Adrenal gland (tissue), 12 donors: Measurements from ENCODE around the gene NAA50. TPM values are rescaled to one million over a fixed set of nuclear protein-coding genes. Genes with fewer than 3 reads are reported as not detected.

Experiments used
- DNase-seq, 7 donors: peaks; one replicate each; pipeline ENCODE4 v3.0.0-alpha.2; 2019 to 2020
- H3K27ac ChIP-seq, 5 donors: fragments of 200-600 bp; sonication (generic) in 4 of 5; 1 replicate in 3 of 5; 2 replicates in 2 of 5; pipeline versions ENCODE4 v1.5.1 to v1.8.0; 2016 to 2020; ENCODE audit warnings: mild to moderate bottlenecking in 1 of 5
- H3K27me3 ChIP-seq: fragments of 200-600 bp; 2 replicates; pipeline ENCODE4 v1.8.0; 2021
- H3K36me3 ChIP-seq, 2 donors: fragments of 200-600 bp; replicated peaks in 1 of 2; 1 replicate in 1 of 2; 2 replicates in 1 of 2; pipeline versions ENCODE4 v1.5.1 to v1.8.0; 2018 to 2022
- H3K4me1 ChIP-seq, 2 donors: fragments of 200-600 bp; replicated peaks in 1 of 2; 1 replicate in 1 of 2; 2 replicates in 1 of 2; pipeline versions ENCODE4 v1.5.1 to v1.8.0; 2018 to 2021
- H3K4me3 ChIP-seq, 4 donors: fragments of 200-600 bp; sonication (generic) in 3 of 4; one replicate each; pipeline ENCODE4 v1.5.1; 2016 to 2018
- H3K9me3 ChIP-seq, 3 donors: fragments of 200-600 bp; sonication (generic) in 1 of 3; replicated peaks in 1 of 3; 1 replicate in 2 of 3; 2 replicates in 1 of 3; pipeline versions ENCODE4 v1.5.1 to v1.8.0; 2016 to 2021
- POLR2A ChIP-seq, 2 donors: fragments of 450-650 bp; IDR thresholded peaks; one replicate each; pipeline ENCODE4 v1.6.1; 2017; ENCODE audit warnings: antibody characterized with exemption in 2 of 2, mild to moderate bottlenecking in 2 of 2, moderate library complexity in 1 of 2
- WGBS, 4 donors: extraction: QIAGEN DNeasy Blood & Tissue Kit in 2 of 4; methylation state at CpG; one replicate each; pipeline versions ENCODE4 v1.1.5 to v1.1.7; 2013 to 2017; 5-methylcytosine and 5-hydroxymethylcytosine counted together
- intact Hi-C, 2 donors: fragments of 100-400 bp; cut with DNase I; formaldehyde crosslinking; loops; one replicate each; pipeline versions ENCODE4 v1.14.1 to v1.15.0; 2022 to 2023
- polyA plus RNA-seq, 3 donors: library from polyadenylated mRNA; stranded (reverse); fragments of 200-250 nt in 2 of 3; fragments of 350-450 nt in 1 of 3; fragmentation: Illumina TruSeq in 1 of 3; extraction: RNeasy Lipid Tissue Mini Kit (QIAGEN cat#74804) in 1 of 3; gene quantifications; one replicate each; pipeline ENCODE4 v1.2.3, GENCODE V29; 2013 to 2014
- total RNA-seq, 9 donors: library from RNA; depleted of rRNA in 4 of 9; stranded (reverse); fragments of >200 nt in 4 of 9; fragments of 120-200 nt in 1 of 9; fragmentation: NEBNext Ultra II Directional in 1 of 9; extraction: Animal tissue kit (Norgen Biotek cat#: 25700) in 1 of 9; gene quantifications; one replicate each; pipeline versions ENCODE4 v1.1.0 to v1.2.4, GENCODE V29; 2013 to 2023
- TF ChIP-seq, protein P1 (sequence below), 6 experiments: fragments of 450-650 bp in 4 of 6; fragments of 200-600 bp in 2 of 6; sonication (generic) in 1 of 6; IDR thresholded peaks; 1 replicate in 5 of 6; 2 replicates in 1 of 6; pipeline versions ENCODE4 v1.5.1 to v1.8.0; 2016 to 2021; ENCODE audit warnings: antibody characterized with exemption in 6 of 6, mild to moderate bottlenecking in 2 of 6, moderate library complexity in 1 of 6
- donor health status: healthy with polysubstance abuse.
- donor health status: Bipolar disorder and iron deficiency.
- donor health status: DM: yes; HTN: yes; CAD: no.
- donor health status: DM: no; HTN: no; CAD: no.
- donor health status: DM: no; HTN: no; CAD: no.
- donor health status: DM: yes; HTN: yes; CAD: no.

NAA50 gene
- total and polyA plus RNA-seq, 12 donors, result 17.2 to 233 (median 114) TPM

DNA sequence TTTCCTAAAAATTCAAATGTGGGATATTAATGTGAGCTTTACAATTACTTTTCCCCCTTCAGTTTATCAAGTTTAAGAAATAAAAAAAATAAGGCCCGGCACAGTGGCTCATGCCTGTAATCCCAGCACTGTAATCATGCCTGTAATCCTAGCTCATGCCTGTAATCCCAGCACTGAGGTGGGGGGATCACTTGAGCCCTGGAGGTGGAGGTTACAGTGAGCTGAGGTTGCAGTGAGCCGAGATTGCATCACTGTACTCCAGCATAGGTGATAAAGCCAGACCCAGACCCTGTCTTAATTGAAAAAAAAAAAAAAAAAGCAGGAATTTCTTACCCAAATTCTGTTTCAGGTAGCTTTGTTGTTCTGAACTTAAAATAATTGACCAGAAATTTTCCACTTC lies 18.6 kb upstream of the NAA50 start:
- Histone ChIP-seq H3K27ac (no peak overlapping the region), H3K27me3 (no peaks in the 10 kb centered on the region), H3K4me1 (peaks cover 0 to 1% of the 10 kb centered on the region in 2 donors), H3K36me3 (no peaks in the 10 kb centered on the region), H3K4me3 (no peak overlapping the region), H3K9me3 (no peaks in the 10 kb centered on the region)
- DNase-seq, result no peak
- WGBS, 4 donors, result 94 to 97% (median 95%) methylated on average over 2 of the region's 2 CpGs
- TF ChIP-seq POLR2A (IDR thresholded peaks at IDR 0.05), result no peak
- TF ChIP-seq, protein P1, sequence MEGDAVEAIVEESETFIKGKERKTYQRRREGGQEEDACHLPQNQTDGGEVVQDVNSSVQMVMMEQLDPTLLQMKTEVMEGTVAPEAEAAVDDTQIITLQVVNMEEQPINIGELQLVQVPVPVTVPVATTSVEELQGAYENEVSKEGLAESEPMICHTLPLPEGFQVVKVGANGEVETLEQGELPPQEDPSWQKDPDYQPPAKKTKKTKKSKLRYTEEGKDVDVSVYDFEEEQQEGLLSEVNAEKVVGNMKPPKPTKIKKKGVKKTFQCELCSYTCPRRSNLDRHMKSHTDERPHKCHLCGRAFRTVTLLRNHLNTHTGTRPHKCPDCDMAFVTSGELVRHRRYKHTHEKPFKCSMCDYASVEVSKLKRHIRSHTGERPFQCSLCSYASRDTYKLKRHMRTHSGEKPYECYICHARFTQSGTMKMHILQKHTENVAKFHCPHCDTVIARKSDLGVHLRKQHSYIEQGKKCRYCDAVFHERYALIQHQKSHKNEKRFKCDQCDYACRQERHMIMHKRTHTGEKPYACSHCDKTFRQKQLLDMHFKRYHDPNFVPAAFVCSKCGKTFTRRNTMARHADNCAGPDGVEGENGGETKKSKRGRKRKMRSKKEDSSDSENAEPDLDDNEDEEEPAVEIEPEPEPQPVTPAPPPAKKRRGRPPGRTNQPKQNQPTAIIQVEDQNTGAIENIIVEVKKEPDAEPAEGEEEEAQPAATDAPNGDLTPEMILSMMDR (IDR thresholded peaks at IDR 0.05), result no peak
- intact Hi-C loops, result no loop called here

DNA sequence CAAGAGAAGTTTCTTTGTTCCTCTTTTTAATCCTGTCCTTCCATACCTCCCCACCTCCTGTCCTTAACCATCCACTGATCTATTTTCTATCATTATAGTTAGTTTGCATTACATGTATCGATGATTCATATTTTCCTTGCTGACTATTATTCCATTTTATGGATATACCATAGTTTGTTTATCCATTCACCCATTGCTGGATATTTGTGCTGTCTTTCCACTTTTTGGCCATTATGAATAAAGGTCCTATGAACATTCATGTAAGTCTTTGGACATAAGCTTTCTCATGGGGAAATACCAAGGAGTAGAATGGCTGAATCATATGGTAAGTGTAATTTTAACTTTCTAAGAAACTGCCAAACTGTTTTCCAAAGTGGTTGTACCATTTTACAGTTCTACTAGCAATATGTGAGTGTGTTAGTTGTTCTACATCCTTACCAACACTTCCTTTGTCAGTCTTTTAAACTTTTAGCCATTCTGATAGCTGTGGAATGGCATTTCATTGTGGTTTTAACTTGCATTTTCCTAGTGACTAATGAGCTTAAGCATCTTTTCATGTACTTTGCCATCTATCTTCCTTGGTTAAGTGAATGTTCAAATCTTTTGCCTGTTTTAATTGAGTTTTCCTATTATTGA lies 12.5 kb upstream of the NAA50 start:
- H3K27ac ChIP-seq, result no peak overlapping the region
- H3K27me3 ChIP-seq, result no peaks in the 10 kb centered on the region
- intact Hi-C loops, result no loop called here
- H3K36me3 ChIP-seq, result no peaks in the 10 kb centered on the region
- WGBS, 4 donors, result 96 to 100% (median 99%) methylated on average over 1 of the region's 1 CpG
- H3K9me3 ChIP-seq, result no peaks in the 10 kb centered on the region
- DNase-seq, result no peak
- no peak overlapping the region for H3K4me3 ChIP-seq
- H3K4me1 ChIP-seq, result peaks cover 0 to 4% of the 10 kb centered on the region in 2 donors
- TF ChIP-seq, protein P1 (IDR thresholded peaks at IDR 0.05), result no peak
- no peak for TF ChIP-seq POLR2A (IDR thresholded peaks at IDR 0.05)

DNA sequence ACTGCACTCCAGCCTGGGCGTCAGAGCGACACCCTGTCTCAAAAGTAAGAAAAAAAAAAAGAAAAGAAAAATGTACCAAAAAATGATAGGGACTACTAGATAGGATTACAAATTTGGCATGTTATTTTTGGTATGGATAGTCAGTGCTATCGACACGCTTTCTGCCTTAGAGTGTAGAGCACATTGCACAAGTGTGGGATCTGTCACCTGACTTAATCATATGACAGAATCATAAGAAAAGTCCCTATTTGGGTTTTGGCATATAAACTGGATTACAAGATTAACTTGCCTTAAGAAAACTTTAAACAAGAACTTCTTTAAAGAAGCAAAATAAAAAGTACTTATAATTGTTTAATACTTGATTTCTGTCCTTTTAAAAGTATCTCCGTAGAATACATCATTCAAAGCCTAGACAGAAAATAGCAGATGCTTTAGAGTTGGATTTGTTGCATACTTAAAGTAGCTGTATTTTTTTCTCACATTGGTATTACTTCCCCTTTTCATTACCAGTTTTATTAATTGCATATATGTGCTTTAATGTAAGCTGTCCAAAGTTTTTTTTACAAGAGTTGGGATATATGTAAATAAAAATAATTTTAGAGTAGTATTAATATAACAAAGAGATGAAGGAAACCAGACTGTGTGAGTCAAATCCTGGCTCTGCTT lies 8.6 kb upstream of the NAA50 start:
- 78 to 90% (median 83%) methylated on average over 5 of the region's 5 CpGs for WGBS, 4 donors
- H3K27me3 ChIP-seq, result no peaks in the 10 kb centered on the region
- DNase-seq, result no peak
- H3K36me3 ChIP-seq, result no peaks in the 10 kb centered on the region
- peaks cover 0 to 36% of the 10 kb centered on the region in 2 donors for H3K4me1 ChIP-seq
- H3K4me3 ChIP-seq, result no peak overlapping the region
- no peaks in the 10 kb centered on the region for H3K9me3 ChIP-seq
- H3K27ac ChIP-seq, result no peak overlapping the region
- intact Hi-C loops, result no loop called here
- TF ChIP-seq, protein P1 (IDR thresholded peaks at IDR 0.05), result no peak
- no peak for TF ChIP-seq POLR2A (IDR thresholded peaks at IDR 0.05)

DNA sequence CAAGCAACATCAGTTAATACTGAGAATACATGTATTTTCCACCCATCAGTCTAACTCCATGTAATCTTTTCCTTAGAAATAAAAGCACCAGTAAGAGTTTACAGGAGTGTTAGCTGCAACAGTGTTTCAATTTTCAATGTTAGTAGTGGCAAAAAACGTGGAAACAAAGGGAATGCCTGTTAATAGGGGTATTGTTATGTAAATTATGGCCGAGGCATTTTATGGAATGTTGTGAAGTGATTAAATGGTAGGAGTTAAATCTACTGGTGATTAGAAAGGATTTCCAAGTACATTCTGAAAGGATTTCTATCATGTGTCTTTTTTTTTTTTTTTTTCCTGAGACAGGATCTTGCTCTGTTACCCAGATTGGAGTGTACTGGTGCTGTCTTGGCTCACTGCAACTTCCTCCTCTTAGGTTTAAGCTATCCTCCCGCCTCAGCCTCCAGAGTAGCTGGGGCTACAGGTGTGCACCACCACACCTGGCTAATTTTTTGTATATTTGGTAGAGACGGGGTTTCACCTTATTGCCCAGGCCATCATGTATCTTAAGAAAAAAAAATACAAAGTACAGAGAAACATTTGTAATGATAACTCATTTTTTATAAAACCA lies 7.4 kb upstream of the NAA50 start:
- no peaks in the 10 kb centered on the region for H3K27me3 ChIP-seq
- intact Hi-C loops, result no loop called here
- DNase-seq, result no peak
- H3K4me1 ChIP-seq, result peaks cover under 1 to 45% of the 10 kb centered on the region in 2 donors
- H3K9me3 ChIP-seq, result no peaks in the 10 kb centered on the region
- TF ChIP-seq, protein P1 (IDR thresholded peaks at IDR 0.05), result no peak
- TF ChIP-seq POLR2A (IDR thresholded peaks at IDR 0.05), result no peak
- H3K27ac ChIP-seq, result no peak overlapping the region
- H3K36me3 ChIP-seq, result no peaks in the 10 kb centered on the region
- no peak overlapping the region for H3K4me3 ChIP-seq
- WGBS, 4 donors, result 66 to 79% (median 76%) methylated on average over 4 of the region's 4 CpGs
